Kidney tubule cell (primary cell): ENCODE data around the gene PSPN.

Experiments used
- DNase-seq: peaks from one replicate; pipeline ENCODE4 v3.0.0-alpha.2; 2018; ENCODE audit warnings: low spot score

The PSPN gene

GRCh38 chr19:6375411-6376010 is at the start of gene PSPN:
Gene PSPN (minus strand): TSS chr19:6375933. CDS start chr19:6375849, 84 bp downstream.
- DNase-seq, result no peak

- peak; percentile 100 for DNase-seq
Observed at GRCh38 chr19:6424939-6425731, 49.4 kb upstream of the PSPN start.

GRCh38 chr19:6424195-6424938 is 48.6 kb upstream of the PSPN start, which contains the start of gene KHSRP:
Gene KHSRP (minus strand): TSS chr19:6424811. CDS start chr19:6424701, 110 bp downstream.
- DNase-seq, result no peak

- peak; percentile 50 for DNase-seq
Observed at GRCh38 chr19:6423499-6424194, 47.9 kb upstream of the PSPN start.

GRCh38 chr19:6421075-6422014 is 45.6 kb upstream of the PSPN start:
- no peak for DNase-seq

GRCh38 chr19:6418562-6418932 is 42.8 kb upstream of the PSPN start:
- DNase-seq, result no peak

GRCh38 chr19:6417713-6418561 is 42.2 kb upstream of the PSPN start:
- DNase-seq, result peak; percentile 34

GRCh38 chr19:6416658-6417405 is 41.1 kb upstream of the PSPN start:
- DNase-seq, result no peak

- no peak for DNase-seq
Observed at GRCh38 chr19:6415591-6416190, 40.0 kb upstream of the PSPN start.

- no peak for DNase-seq
Observed at GRCh38 chr19:6414793-6415590, 39.3 kb upstream of the PSPN start.

GRCh38 chr19:6413721-6414643 is 38.2 kb upstream of the PSPN start:
- DNase-seq, result no peak

GRCh38 chr19:6413291-6413690 is 37.6 kb upstream of the PSPN start:
- DNase-seq, result no peak

- peak; percentile 37 for DNase-seq
Observed at GRCh38 chr19:6412447-6413091, 36.8 kb upstream of the PSPN start.

- no peak for DNase-seq
Observed at GRCh38 chr19:6412061-6412446, 36.3 kb upstream of the PSPN start.

GRCh38 chr19:6409346-6409745 is 33.6 kb upstream of the PSPN start:
- DNase-seq, result no peak

- no peak for DNase-seq
Observed at GRCh38 chr19:6406401-6406800, 30.7 kb upstream of the PSPN start.
